H1 (cell line): Measurements from ENCODE around the gene AIPL1. TPM values are rescaled to one million over a fixed set of nuclear protein-coding genes. Genes with fewer than 3 reads are reported as not detected.

Experiments
- CEBPB ChIP-seq: IDR thresholded peaks from 2 replicates; pipeline ENCODE4 v1.6.1; 2012; ENCODE audit warnings: low read depth, low read length
- KDM4A ChIP-seq: IDR thresholded peaks from one replicate; pipeline ENCODE4 v1.7.1; 2012; ENCODE audit warnings: low read depth, mild to moderate bottlenecking, moderate library complexity, low read length, inconsistent platforms; ENCODE audit not compliant: severe bottlenecking
- MAFK ChIP-seq: IDR thresholded peaks from 2 replicates; pipeline ENCODE4 v1.6.1; 2012; ENCODE audit warnings: low read depth, mild to moderate bottlenecking, improper control_type of control experiment, low read length
- NRF1 ChIP-seq: IDR thresholded peaks from 2 replicates; pipeline ENCODE4 v1.6.1; 2011; ENCODE audit warnings: mild to moderate bottlenecking, low read depth, low read length, improper control_type of control experiment
- RAD21 ChIP-seq, 2 experiments: IDR thresholded peaks in 1 of 2; conservative IDR thresholded peaks in 1 of 2; 2 replicates each; pipeline ENCODE4 v1.6.1; 2011; ENCODE audit warnings: low read depth in 2 of 2, low read length in 2 of 2, improper control_type of control experiment in 1 of 2, inconsistent platforms in 1 of 2, mild to moderate bottlenecking in 1 of 2, moderate library complexity in 1 of 2
- SIRT6 ChIP-seq: IDR thresholded peaks from one replicate; pipeline ENCODE4 v1.7.1; 2012; ENCODE audit warnings: low read length, inconsistent platforms
- TAF1 ChIP-seq: IDR thresholded peaks from 2 replicates; pipeline ENCODE4 v1.6.1; 2011; ENCODE audit warnings: mild to moderate bottlenecking, low read depth, low read length
- TCF12 ChIP-seq: IDR thresholded peaks from 2 replicates; pipeline ENCODE4 v1.6.1; 2011; ENCODE audit warnings: low read depth, mild to moderate bottlenecking, low read length
- polyA plus RNA-seq, 7 experiments: library from polyadenylated mRNA; depleted of rRNA in 3 of 7; stranded (reverse) in 5 of 7; unstranded in 2 of 7; fragments of >200 nt in 5 of 7; fragments of 200-250 nt in 2 of 7; gene quantifications; 1 replicate in 5 of 7; 2 replicates in 1 of 7; 4 replicates in 1 of 7; pipeline versions ENCODE4 v1.2.1 to v1.2.3, GENCODE V29; 2011 to 2013; ENCODE audit warnings: missing spikeins in 2 of 7, mixed read lengths in 2 of 7
- total RNA-seq: library from RNA; stranded (reverse); fragmentation: NEBNext Ultra II Directional; extraction: Animal tissue kit (Norgen Biotek cat#: 25700); gene quantifications from 2 replicates; pipeline ENCODE4 v1.2.1, GENCODE V29; 2021
- TF ChIP-seq, protein P1 (sequence below): fragments of 300-600 bp; sonication (generic); IDR thresholded peaks from 2 replicates; pipeline ENCODE4 v1.7.1; 2012; ENCODE audit warnings: low read length, moderate library complexity, mild to moderate bottlenecking, inconsistent platforms; ENCODE audit not compliant: insufficient replicate concordance

Gene AIPL1
- total and polyA plus RNA-seq, 2 of the 8 experiments (the other 6 are each of a cell fraction or from before 2014, with no cell fraction given) = 0.56 to 0.71 TPM

DNA sequence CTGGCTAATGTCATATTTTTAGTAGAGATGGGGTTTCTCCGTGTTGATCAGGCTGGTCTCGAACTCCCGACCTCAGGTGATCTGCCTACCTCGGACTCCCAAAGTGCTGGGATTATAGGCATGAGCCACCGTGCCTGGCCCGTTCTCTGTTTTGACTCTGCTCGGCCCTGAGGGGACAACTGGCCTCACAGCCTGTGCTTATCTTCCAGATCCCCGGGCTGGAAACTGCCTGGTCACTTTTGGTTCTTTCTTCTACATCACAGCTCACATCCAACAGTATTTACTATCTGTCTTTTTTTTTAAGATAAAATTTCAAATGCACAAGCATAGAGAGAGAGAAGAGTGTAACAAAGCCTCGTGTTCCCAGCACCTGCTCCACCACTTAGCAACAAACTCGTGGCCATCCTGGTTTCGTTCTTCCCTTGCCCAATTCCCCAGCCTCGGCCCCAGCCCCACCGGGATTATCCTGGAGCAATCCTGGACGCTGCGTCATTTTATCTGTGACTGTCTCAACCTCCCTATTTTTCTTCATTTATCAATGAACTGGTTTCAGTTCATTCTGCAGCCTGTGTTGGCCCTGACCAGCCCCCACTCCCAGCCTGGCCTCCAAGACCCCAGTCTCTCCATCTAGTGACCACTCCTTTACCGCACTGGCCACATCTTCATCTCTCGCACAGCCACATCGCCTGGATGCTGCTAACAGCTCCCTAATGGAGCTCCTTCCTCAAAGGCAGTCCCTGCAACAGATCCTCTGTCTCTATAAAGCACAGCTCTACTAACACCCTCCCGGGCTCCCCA lies 30.5 kb upstream of the AIPL1 start (continued):
- TF ChIP-seq, protein P1, sequence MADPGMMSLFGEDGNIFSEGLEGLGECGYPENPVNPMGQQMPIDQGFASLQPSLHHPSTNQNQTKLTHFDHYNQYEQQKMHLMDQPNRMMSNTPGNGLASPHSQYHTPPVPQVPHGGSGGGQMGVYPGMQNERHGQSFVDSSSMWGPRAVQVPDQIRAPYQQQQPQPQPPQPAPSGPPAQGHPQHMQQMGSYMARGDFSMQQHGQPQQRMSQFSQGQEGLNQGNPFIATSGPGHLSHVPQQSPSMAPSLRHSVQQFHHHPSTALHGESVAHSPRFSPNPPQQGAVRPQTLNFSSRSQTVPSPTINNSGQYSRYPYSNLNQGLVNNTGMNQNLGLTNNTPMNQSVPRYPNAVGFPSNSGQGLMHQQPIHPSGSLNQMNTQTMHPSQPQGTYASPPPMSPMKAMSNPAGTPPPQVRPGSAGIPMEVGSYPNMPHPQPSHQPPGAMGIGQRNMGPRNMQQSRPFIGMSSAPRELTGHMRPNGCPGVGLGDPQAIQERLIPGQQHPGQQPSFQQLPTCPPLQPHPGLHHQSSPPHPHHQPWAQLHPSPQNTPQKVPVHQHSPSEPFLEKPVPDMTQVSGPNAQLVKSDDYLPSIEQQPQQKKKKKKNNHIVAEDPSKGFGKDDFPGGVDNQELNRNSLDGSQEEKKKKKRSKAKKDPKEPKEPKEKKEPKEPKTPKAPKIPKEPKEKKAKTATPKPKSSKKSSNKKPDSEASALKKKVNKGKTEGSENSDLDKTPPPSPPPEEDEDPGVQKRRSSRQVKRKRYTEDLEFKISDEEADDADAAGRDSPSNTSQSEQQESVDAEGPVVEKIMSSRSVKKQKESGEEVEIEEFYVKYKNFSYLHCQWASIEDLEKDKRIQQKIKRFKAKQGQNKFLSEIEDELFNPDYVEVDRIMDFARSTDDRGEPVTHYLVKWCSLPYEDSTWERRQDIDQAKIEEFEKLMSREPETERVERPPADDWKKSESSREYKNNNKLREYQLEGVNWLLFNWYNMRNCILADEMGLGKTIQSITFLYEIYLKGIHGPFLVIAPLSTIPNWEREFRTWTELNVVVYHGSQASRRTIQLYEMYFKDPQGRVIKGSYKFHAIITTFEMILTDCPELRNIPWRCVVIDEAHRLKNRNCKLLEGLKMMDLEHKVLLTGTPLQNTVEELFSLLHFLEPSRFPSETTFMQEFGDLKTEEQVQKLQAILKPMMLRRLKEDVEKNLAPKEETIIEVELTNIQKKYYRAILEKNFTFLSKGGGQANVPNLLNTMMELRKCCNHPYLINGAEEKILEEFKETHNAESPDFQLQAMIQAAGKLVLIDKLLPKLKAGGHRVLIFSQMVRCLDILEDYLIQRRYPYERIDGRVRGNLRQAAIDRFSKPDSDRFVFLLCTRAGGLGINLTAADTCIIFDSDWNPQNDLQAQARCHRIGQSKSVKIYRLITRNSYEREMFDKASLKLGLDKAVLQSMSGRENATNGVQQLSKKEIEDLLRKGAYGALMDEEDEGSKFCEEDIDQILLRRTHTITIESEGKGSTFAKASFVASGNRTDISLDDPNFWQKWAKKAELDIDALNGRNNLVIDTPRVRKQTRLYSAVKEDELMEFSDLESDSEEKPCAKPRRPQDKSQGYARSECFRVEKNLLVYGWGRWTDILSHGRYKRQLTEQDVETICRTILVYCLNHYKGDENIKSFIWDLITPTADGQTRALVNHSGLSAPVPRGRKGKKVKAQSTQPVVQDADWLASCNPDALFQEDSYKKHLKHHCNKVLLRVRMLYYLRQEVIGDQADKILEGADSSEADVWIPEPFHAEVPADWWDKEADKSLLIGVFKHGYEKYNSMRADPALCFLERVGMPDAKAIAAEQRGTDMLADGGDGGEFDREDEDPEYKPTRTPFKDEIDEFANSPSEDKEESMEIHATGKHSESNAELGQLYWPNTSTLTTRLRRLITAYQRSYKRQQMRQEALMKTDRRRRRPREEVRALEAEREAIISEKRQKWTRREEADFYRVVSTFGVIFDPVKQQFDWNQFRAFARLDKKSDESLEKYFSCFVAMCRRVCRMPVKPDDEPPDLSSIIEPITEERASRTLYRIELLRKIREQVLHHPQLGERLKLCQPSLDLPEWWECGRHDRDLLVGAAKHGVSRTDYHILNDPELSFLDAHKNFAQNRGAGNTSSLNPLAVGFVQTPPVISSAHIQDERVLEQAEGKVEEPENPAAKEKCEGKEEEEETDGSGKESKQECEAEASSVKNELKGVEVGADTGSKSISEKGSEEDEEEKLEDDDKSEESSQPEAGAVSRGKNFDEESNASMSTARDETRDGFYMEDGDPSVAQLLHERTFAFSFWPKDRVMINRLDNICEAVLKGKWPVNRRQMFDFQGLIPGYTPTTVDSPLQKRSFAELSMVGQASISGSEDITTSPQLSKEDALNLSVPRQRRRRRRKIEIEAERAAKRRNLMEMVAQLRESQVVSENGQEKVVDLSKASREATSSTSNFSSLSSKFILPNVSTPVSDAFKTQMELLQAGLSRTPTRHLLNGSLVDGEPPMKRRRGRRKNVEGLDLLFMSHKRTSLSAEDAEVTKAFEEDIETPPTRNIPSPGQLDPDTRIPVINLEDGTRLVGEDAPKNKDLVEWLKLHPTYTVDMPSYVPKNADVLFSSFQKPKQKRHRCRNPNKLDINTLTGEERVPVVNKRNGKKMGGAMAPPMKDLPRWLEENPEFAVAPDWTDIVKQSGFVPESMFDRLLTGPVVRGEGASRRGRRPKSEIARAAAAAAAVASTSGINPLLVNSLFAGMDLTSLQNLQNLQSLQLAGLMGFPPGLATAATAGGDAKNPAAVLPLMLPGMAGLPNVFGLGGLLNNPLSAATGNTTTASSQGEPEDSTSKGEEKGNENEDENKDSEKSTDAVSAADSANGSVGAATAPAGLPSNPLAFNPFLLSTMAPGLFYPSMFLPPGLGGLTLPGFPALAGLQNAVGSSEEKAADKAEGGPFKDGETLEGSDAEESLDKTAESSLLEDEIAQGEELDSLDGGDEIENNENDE = no peak
- TF ChIP-seq CEBPB = no peak
- TF ChIP-seq TAF1 = no peak
- TF ChIP-seq NRF1 = no peak
- no peak for TF ChIP-seq TCF12
- TF ChIP-seq SIRT6 = no peak
- TF ChIP-seq KDM4A = no peak
- TF ChIP-seq RAD21 (IDR thresholded peaks at IDR 0.05 in 1 of 2, conservative IDR thresholded peaks at IDR 0.05 in 1 of 2; ENCODE audit: low read depth in 2 of 2, low read length in 2 of 2) = no peak
- TF ChIP-seq MAFK = no peak
- TF ChIP-seq, all 59 proteins: peak for 0
